Sigmoid colon (tissue), 7 donors: ENCODE data around the gene PLAGL2. TPM values are rescaled to one million over a fixed set of nuclear protein-coding genes. Genes with fewer than 3 reads are reported as not detected.

Experiments used
- DNase-seq: peaks from one replicate; pipeline ENCODE4 v3.0.0-alpha.2; 2019
- H3K27ac ChIP-seq, 4 donors: fragments of 200-600 bp; sonication (generic); one replicate each; pipeline ENCODE4 v1.5.1; 2016 to 2019; ENCODE audit warnings: mild to moderate bottlenecking in 1 of 4
- H3K27me3 ChIP-seq, 3 donors: fragments of 200-600 bp; sonication (generic); one replicate each; pipeline ENCODE4 v1.5.1; 2019; ENCODE audit warnings: mild to moderate bottlenecking in 1 of 3
- H3K36me3 ChIP-seq, 4 donors: fragments of 200-600 bp; sonication (generic); one replicate each; pipeline ENCODE4 v1.5.1; 2016 to 2019
- H3K4me1 ChIP-seq, 4 donors: fragments of 200-600 bp; sonication (generic); one replicate each; pipeline ENCODE4 v1.5.1; 2017 to 2019
- H3K4me3 ChIP-seq, 4 donors: fragments of 200-600 bp; sonication (generic); one replicate each; pipeline ENCODE4 v1.5.1; 2017 to 2019; ENCODE audit warnings: mild to moderate bottlenecking in 2 of 4, moderate library complexity in 1 of 4
- H3K9me3 ChIP-seq, 4 donors: fragments of 200-600 bp in 3 of 4; sonication (generic) in 3 of 4; one replicate each; pipeline versions ENCODE4 v1.5.1 to v1.6.1; 2013 to 2019
- EP300 ChIP-seq, 4 donors: sonication (generic); formaldehyde crosslinking; IDR thresholded peaks; one replicate each; pipeline ENCODE4 v1.6.1; 2017; ENCODE audit warnings: antibody characterized with exemption in 4 of 4
- POLR2A ChIP-seq, 2 donors: fragments of 450-650 bp; IDR thresholded peaks; one replicate each; pipeline ENCODE4 v1.6.1; 2016; ENCODE audit warnings: antibody characterized with exemption in 2 of 2, mild to moderate bottlenecking in 2 of 2, moderate library complexity in 2 of 2
- POLR2AphosphoS5 ChIP-seq, 4 donors: sonication (generic); formaldehyde crosslinking; IDR thresholded peaks; one replicate each; pipeline ENCODE4 v1.6.1; 2017; ENCODE audit warnings: antibody characterized with exemption in 4 of 4
- WGBS, 2 donors: extraction: QIAGEN DNeasy Blood & Tissue Kit; methylation state at CpG; one replicate each; pipeline ENCODE4 v1.1.7; 2013; 5-methylcytosine and 5-hydroxymethylcytosine counted together
- intact Hi-C: fragments of 100-400 bp; cut with DNase I; formaldehyde crosslinking; loops from one replicate; pipeline ENCODE4 v1.15.1; 2023
- polyA plus RNA-seq, 3 donors: library from polyadenylated mRNA; stranded (reverse); fragments of 200-250 nt; gene quantifications; one replicate each; pipeline ENCODE4 v1.2.3, GENCODE V29; 2013
- total RNA-seq, 4 donors: library from RNA; depleted of rRNA; stranded (reverse); fragments of >200 nt; gene quantifications; one replicate each; pipeline ENCODE4 v1.1.0, GENCODE V29; 2016
- TF ChIP-seq, protein P1 (sequence below), 4 experiments: fragments of 450-650 bp in 3 of 4; fragments of 200-600 bp in 1 of 4; IDR thresholded peaks; one replicate each; pipeline ENCODE4 v1.5.1; 2016 to 2019; ENCODE audit warnings: antibody characterized with exemption in 4 of 4, mild to moderate bottlenecking in 3 of 4, moderate library complexity in 2 of 4
- donor health status: healthy with polysubstance abuse.
- donor health status: Bipolar disorder and iron deficiency.
- donor health status: healthy.

Gene PLAGL2
- total and polyA plus RNA-seq, 7 donors: 3.0 to 12.5 (median 5.0) TPM

- no peak for DNase-seq
- Histone ChIP-seq H3K36me3 (peaks cover 0 to 52% (median 31%) of the 10 kb centered on the region in 4 donors), H3K4me3 (no peak overlapping the region), H3K4me1 (no peaks in the 10 kb centered on the region), H3K9me3 (no peaks in the 10 kb centered on the region), H3K27me3 (no peaks in the 10 kb centered on the region), H3K27ac (no peak overlapping the region)
- 70 to 90% methylated on average over 3 of the region's 3 CpGs for WGBS, 2 donors
- intact Hi-C loops: no loop called here
- TF ChIP-seq POLR2A (IDR thresholded peaks at IDR 0.05) (no peak), EP300 (IDR thresholded peaks at IDR 0.05) (no peak), POLR2AphosphoS5 (IDR thresholded peaks at IDR 0.05) (no peak)
- TF ChIP-seq, protein P1, sequence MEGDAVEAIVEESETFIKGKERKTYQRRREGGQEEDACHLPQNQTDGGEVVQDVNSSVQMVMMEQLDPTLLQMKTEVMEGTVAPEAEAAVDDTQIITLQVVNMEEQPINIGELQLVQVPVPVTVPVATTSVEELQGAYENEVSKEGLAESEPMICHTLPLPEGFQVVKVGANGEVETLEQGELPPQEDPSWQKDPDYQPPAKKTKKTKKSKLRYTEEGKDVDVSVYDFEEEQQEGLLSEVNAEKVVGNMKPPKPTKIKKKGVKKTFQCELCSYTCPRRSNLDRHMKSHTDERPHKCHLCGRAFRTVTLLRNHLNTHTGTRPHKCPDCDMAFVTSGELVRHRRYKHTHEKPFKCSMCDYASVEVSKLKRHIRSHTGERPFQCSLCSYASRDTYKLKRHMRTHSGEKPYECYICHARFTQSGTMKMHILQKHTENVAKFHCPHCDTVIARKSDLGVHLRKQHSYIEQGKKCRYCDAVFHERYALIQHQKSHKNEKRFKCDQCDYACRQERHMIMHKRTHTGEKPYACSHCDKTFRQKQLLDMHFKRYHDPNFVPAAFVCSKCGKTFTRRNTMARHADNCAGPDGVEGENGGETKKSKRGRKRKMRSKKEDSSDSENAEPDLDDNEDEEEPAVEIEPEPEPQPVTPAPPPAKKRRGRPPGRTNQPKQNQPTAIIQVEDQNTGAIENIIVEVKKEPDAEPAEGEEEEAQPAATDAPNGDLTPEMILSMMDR (IDR thresholded peaks at IDR 0.05): no peak
Observed at GRCh38 chr20:32236048-32236533, 28.5 kb upstream of the PLAGL2 start.

DNA sequence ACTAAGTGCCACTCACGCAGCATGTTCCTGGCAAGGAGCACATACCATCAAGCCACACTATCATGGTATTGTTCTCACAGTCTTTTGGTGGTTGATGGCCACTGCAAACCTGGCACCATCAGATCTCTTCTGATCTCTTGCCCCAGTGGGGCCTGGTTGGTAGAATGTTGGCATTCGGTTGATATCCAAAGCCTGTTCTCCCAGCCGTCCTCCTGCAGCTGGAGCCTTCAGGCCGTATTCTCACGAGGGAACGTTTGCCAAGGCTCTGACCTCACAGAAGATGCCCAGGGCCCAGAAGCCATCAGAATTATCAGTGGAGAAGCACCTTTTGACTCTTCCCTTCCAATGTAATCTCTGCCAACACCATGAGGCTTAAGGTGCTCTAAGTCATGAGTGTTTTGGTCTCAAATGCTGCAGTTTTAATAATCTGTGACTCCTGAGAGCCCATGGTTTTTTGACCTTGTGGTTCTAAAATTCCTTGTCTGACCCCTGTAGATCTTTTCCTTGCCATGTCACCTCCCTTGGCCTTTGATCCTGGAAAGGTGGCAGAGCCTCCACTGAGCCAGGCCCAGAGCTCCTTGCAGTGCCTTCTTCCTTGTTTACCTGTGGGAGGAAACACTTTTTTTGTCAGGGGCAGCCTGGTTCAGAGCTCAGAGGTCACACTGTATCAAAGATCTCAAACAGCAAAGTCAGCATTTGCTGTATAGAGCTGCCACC lies 27.9 kb upstream of the PLAGL2 start:
- TF ChIP-seq POLR2A (IDR thresholded peaks at IDR 0.05): no peak
- no peak for TF ChIP-seq EP300 (IDR thresholded peaks at IDR 0.05)
- TF ChIP-seq, protein P1 (IDR thresholded peaks at IDR 0.05): no peak
- no peak for TF ChIP-seq POLR2AphosphoS5 (IDR thresholded peaks at IDR 0.05)
- no peak for DNase-seq
- H3K27ac ChIP-seq: no peak overlapping the region
- no peak overlapping the region for H3K4me3 ChIP-seq
- 66 to 86% methylated on average over 6 of the region's 6 CpGs for WGBS, 2 donors
- intact Hi-C loops: no loop called here
- H3K27me3 ChIP-seq: no peaks in the 10 kb centered on the region
- H3K4me1 ChIP-seq: no peaks in the 10 kb centered on the region
- no peaks in the 10 kb centered on the region for H3K9me3 ChIP-seq
- peaks cover 0 to 58% (median 35%) of the 10 kb centered on the region in 4 donors for H3K36me3 ChIP-seq

GRCh38 chr20:32234135-32234808 lies 26.7 kb upstream of the PLAGL2 start:
- no peak overlapping the region for H3K27ac ChIP-seq
- H3K36me3 ChIP-seq: peaks cover 0 to 69% (median 35%) of the 10 kb centered on the region in 4 donors
- no peak overlapping the region for H3K4me3 ChIP-seq
- DNase-seq: no peak
- 91 to 94% methylated on average over 13 of the region's 13 CpGs for WGBS, 2 donors
- TF ChIP-seq POLR2A (IDR thresholded peaks at IDR 0.05): no peak
- TF ChIP-seq EP300 (IDR thresholded peaks at IDR 0.05): no peak
- TF ChIP-seq POLR2AphosphoS5 (IDR thresholded peaks at IDR 0.05): no peak
- TF ChIP-seq, protein P1 (IDR thresholded peaks at IDR 0.05): no peak
- no peaks in the 10 kb centered on the region for H3K9me3 ChIP-seq
- no peaks in the 10 kb centered on the region for H3K27me3 ChIP-seq
- H3K4me1 ChIP-seq: no peaks in the 10 kb centered on the region
- intact Hi-C loops: no loop called here

GRCh38 chr20:32233286-32233685 lies 25.7 kb upstream of the PLAGL2 start:
- Histone ChIP-seq H3K36me3 (peaks cover 4 to 79% (median 44%) of the 10 kb centered on the region in 4 donors), H3K9me3 (no peaks in the 10 kb centered on the region), H3K4me3 (no peak overlapping the region), H3K4me1 (no peaks in the 10 kb centered on the region), H3K27me3 (no peaks in the 10 kb centered on the region), H3K27ac (no peak overlapping the region)
- no peak for DNase-seq
- intact Hi-C loops: no loop called here
- 81 to 92% methylated on average over 9 of the region's 9 CpGs for WGBS, 2 donors
- no peak for TF ChIP-seq POLR2AphosphoS5 (IDR thresholded peaks at IDR 0.05)
- TF ChIP-seq EP300 (IDR thresholded peaks at IDR 0.05): no peak
- no peak for TF ChIP-seq POLR2A (IDR thresholded peaks at IDR 0.05)
- TF ChIP-seq, protein P1 (IDR thresholded peaks at IDR 0.05): no peak
